Caco-2 (cell line): Measurements from ENCODE around the gene LEMD2. TPM values are rescaled to one million over a fixed set of nuclear protein-coding genes. Genes with fewer than 3 reads are reported as not detected.

Experiments used
- BruUV-seq: library from RNA; stranded (reverse); fragments of 400-500 nt; replicated peaks from 2 replicates; lab custom pipeline; 2021; lab: Mats Ljungman, UMichigan
- CTCF ChIA-PET: fragments of 300-600 bp; sonication (Branson Sonifier 250); formaldehyde crosslinking; loops from one replicate; lab custom pipeline; 2022; ENCODE audit warnings: antibody characterized with exemption; lab: Charles Lee
- POLR2A ChIA-PET: fragments of 300-600 bp; sonication (Branson Sonifier 250); formaldehyde crosslinking; loops from one replicate; lab custom pipeline; 2022; ENCODE audit warnings: antibody characterized with exemption; lab: Charles Lee
- DNase-seq, 2 experiments: peaks; one replicate each; pipeline versions ENCODE4 v3.0.0 to v3.0.0-alpha.2; 2020 to 2022
- H3K27me3 ChIP-seq: replicated peaks from 2 replicates; pipeline ENCODE4 v1.6.0; 2011; ENCODE audit warnings: low read length; ENCODE audit not compliant: control insufficient read depth, insufficient read depth
- H3K36me3 ChIP-seq: 2 replicates; pipeline ENCODE4 v1.5.1; 2011; ENCODE audit warnings: low read length; ENCODE audit not compliant: control insufficient read depth, insufficient read depth
- H3K4me1 ChIP-seq: fragments of 250-450 bp; sonication (Bioruptor Pico); 2 replicates; pipeline ENCODE4 v1.5.1; 2020; ENCODE audit warnings: mild to moderate bottlenecking
- H3K4me3 ChIP-seq: 2 replicates; pipeline ENCODE4 v1.5.1; 2011; ENCODE audit warnings: low read depth, mild to moderate bottlenecking, control low read depth, low read length
- H3K9me3 ChIP-seq: fragments of 250-450 bp; sonication (Bioruptor Pico); 2 replicates; pipeline ENCODE4 v1.5.1; 2020; ENCODE audit warnings: mild to moderate bottlenecking, moderate library complexity
- H3K27ac Mint-ChIP-seq: one replicate; pipeline ENCODE4 v1.8.0; 2022; ENCODE audit warnings: mixed read lengths; ENCODE audit not compliant: unreplicated experiment
- H3K27me3 Mint-ChIP-seq: one replicate; pipeline ENCODE4 v1.8.0; 2022; ENCODE audit warnings: mixed read lengths; ENCODE audit not compliant: insufficient read depth, unreplicated experiment
- H3K36me3 Mint-ChIP-seq: one replicate; pipeline ENCODE4 v1.8.0; 2022; ENCODE audit warnings: mild to moderate bottlenecking, mixed read lengths; ENCODE audit not compliant: insufficient read depth, unreplicated experiment
- H3K4me1 Mint-ChIP-seq: one replicate; pipeline ENCODE4 v1.8.0; 2022; ENCODE audit warnings: low read depth, mixed read lengths; ENCODE audit not compliant: unreplicated experiment
- H3K4me3 Mint-ChIP-seq: one replicate; pipeline ENCODE4 v1.8.0; 2022; ENCODE audit warnings: mild to moderate bottlenecking, moderate library complexity, mixed read lengths; ENCODE audit not compliant: unreplicated experiment
- H3K9me3 Mint-ChIP-seq: one replicate; pipeline ENCODE4 v1.8.0; 2022; ENCODE audit warnings: mixed read lengths; ENCODE audit not compliant: unreplicated experiment
- CTCF ChIP-seq, 2 experiments: fragments of 200-600 bp in 1 of 2; IDR thresholded peaks; 1 replicate in 1 of 2; 2 replicates in 1 of 2; pipeline versions ENCODE4 v1.5.1 to v1.8.0; 2011 to 2022; ENCODE audit warnings: antibody characterized with exemption in 1 of 2, control low read depth in 1 of 2, inconsistent platforms in 1 of 2, low read depth in 1 of 2, low read length in 1 of 2, mild to moderate bottlenecking in 1 of 2, moderate library complexity in 1 of 2; ENCODE audit not compliant: insufficient read depth in 1 of 2, severe bottlenecking in 1 of 2, unreplicated experiment in 1 of 2
- intact Hi-C: fragments of 100-400 bp; cut with micrococcal nuclease; formaldehyde crosslinking; loops from one replicate; pipeline ENCODE4 v1.10.0; 2022; ENCODE audit not compliant: unreplicated experiment
- total RNA-seq: library from RNA; stranded (reverse); gene quantifications from 2 replicates; pipeline ENCODE4 v1.2.3, GENCODE V29; 2022

LEMD2 gene
- total RNA-seq, 1 experiment from 2014 or later = 53.2 TPM

DNA sequence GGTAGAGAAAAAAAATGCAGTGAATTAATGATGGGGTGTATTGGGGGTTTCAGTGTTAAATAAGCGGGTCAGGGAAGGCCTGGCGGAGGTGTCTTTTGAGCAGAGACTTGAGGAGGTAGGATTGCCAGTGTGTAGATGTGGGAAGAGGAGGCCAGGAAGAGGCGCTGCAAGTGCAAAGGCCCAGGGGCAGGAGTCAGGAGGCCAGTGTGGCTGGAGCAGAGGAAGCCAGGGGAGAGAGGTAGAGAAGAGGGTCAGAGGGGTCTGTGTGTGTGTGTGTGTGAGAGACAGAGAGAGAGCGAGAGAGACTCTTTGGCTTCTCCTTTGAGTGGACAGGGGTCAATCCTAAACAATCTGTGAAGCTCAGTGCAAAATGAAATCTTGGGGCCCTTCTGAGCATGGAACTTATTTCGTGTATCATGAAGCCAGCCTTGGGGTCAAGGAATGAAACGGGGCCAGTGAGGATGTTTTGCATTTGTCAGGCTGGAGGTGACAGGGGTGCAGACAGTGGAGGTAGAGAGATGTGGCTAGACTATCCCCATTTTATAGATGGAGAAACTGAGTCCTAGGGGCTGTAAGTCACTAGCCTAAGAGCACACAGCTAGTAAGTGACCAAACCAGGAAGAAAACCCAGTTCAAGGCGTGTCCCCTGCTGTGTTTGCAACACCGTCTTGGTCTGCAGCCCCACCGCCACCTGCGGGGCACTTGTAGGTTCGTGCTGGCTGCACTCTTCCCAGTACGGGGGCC, 32.5 kb downstream of the LEMD2 start:
- Histone ChIP-seq H3K9me3 (no peaks in the 10 kb centered on the region), H3K4me3 (no peak overlapping the region), H3K4me1 (peaks cover 15% of the 10 kb centered on the region), H3K27me3 (no peaks in the 10 kb centered on the region), H3K36me3 (no peaks in the 10 kb centered on the region; the same call in 1 of the 2 replicates)
- Mint-ChIP-seq H3K9me3 (no peaks in the 10 kb centered on the region), H3K27ac (no peak overlapping the region), H3K4me3 (no peak overlapping the region), H3K27me3 (no peaks in the 10 kb centered on the region), H3K36me3 (peaks cover 12% of the 10 kb centered on the region), H3K4me1 (peaks cover 14% of the 10 kb centered on the region)
- intact Hi-C loops = no loop called here
- CTCF ChIA-PET = no interaction called here
- DNase-seq = no peak
- POLR2A ChIA-PET = no interaction called here
- BruUV-seq = no TSS peak
- TF ChIP-seq CTCF (IDR thresholded peaks at IDR 0.05; ENCODE audit: insufficient read depth in 1 of 2, low read depth in 1 of 2, low read length in 1 of 2, severe bottlenecking in 1 of 2, unreplicated experiment in 1 of 2) = no peak

GRCh38 chr6:33755070-33755869, 33.7 kb downstream of the LEMD2 start:
- Mint-ChIP-seq H3K4me3 (no peak overlapping the region), H3K9me3 (no peaks in the 10 kb centered on the region), H3K27me3 (no peaks in the 10 kb centered on the region), H3K27ac (no peak overlapping the region), H3K36me3 (peaks cover 12% of the 10 kb centered on the region), H3K4me1 (peaks cover 26% of the 10 kb centered on the region)
- POLR2A ChIA-PET = no interaction called here
- Histone ChIP-seq H3K4me3 (no peak overlapping the region), H3K4me1 (peaks cover 26% of the 10 kb centered on the region), H3K9me3 (no peaks in the 10 kb centered on the region), H3K27me3 (no peaks in the 10 kb centered on the region), H3K36me3 (no peaks in the 10 kb centered on the region; the same call in 1 of the 2 replicates)
- CTCF ChIA-PET = no interaction called here
- no peak for DNase-seq
- BruUV-seq = no TSS peak
- TF ChIP-seq CTCF (IDR thresholded peaks at IDR 0.05; ENCODE audit: insufficient read depth in 1 of 2, low read depth in 1 of 2, low read length in 1 of 2, severe bottlenecking in 1 of 2, unreplicated experiment in 1 of 2) = no peak
- intact Hi-C loops = no loop called here

GRCh38 chr6:33754222-33754621, 34.7 kb downstream of the LEMD2 start:
- CTCF ChIA-PET = no interaction called here

More at GRCh38 chr6:33754222-33754621, 34.7 kb downstream of the LEMD2 start:
- POLR2A ChIA-PET = no interaction called here
- intact Hi-C loops = no loop called here
- H3K36me3 Mint-ChIP-seq = peaks cover 12% of the 10 kb centered on the region
- no peaks in the 10 kb centered on the region for H3K9me3 Mint-ChIP-seq
- Histone ChIP-seq H3K36me3 (no peaks in the 10 kb centered on the region; the same call in 1 of the 2 replicates), H3K4me1 (peaks cover 30% of the 10 kb centered on the region), H3K4me3 (no peak overlapping the region), H3K9me3 (no peaks in the 10 kb centered on the region), H3K27me3 (no peaks in the 10 kb centered on the region)
- H3K27ac Mint-ChIP-seq = no peak overlapping the region
- no peak for TF ChIP-seq CTCF (IDR thresholded peaks at IDR 0.05; ENCODE audit: insufficient read depth in 1 of 2, low read depth in 1 of 2, low read length in 1 of 2, severe bottlenecking in 1 of 2, unreplicated experiment in 1 of 2)
- no peaks in the 10 kb centered on the region for H3K27me3 Mint-ChIP-seq
- no TSS peak for BruUV-seq
- peaks cover 35% of the 10 kb centered on the region for H3K4me1 Mint-ChIP-seq
- H3K4me3 Mint-ChIP-seq = no peak overlapping the region
- no peak for DNase-seq
